Panc1 (cell line): ENCODE results near the gene PECR. TPM values are rescaled to one million over a fixed set of nuclear protein-coding genes. Genes with fewer than 3 reads are reported as not detected.
"Not testable (repeated sequence)": the region's sequence is repeated elsewhere in the genome, so short reads cannot be mapped to it uniquely, and the experiment has no call there.

Experiments used
- ATAC-seq: fragments of 200-7000 bp; cut with Tn5 transposase; 2 replicates; pipeline ENCODE4 v1.9.1; 2020; ENCODE audit warnings: mild to moderate bottlenecking, moderate library complexity
- BruUV-seq: library from RNA; stranded (reverse); fragments of 400-500 nt; replicated peaks from 2 replicates; lab custom pipeline; 2021; lab: Mats Ljungman, UMichigan
- CTCF ChIA-PET: fragments of 300-600 bp; sonication (Branson Sonifier 250); formaldehyde crosslinking; loops from one replicate; lab custom pipeline; 2022; ENCODE audit warnings: antibody characterized with exemption; lab: Charles Lee
- POLR2A ChIA-PET: fragments of 300-600 bp; sonication (Branson Sonifier 250); formaldehyde crosslinking; loops from one replicate; lab custom pipeline; 2022; ENCODE audit warnings: antibody characterized with exemption; lab: Charles Lee
- DNase-seq: peaks from one replicate; pipeline ENCODE4 v3.0.0-alpha.2; 2010; ENCODE audit warnings: low read depth, low spot score
- H3K27ac ChIP-seq: 2 replicates; pipeline ENCODE4 v1.5.1; 2011; ENCODE audit warnings: mild to moderate bottlenecking, low read length, inconsistent platforms
- H3K27me3 ChIP-seq: fragments of 200-500 bp; sonication (Bioruptor generic); 2 replicates; pipeline ENCODE4 v1.6.0; 2014; ENCODE audit warnings: low read length, inconsistent platforms; ENCODE audit not compliant: control insufficient read depth, insufficient read depth
- H3K36me3 ChIP-seq: fragments of 200-500 bp; sonication (Bioruptor generic); 2 replicates; pipeline ENCODE4 v1.5.1; 2014; ENCODE audit warnings: inconsistent platforms, mild to moderate bottlenecking, low read length, moderate library complexity; ENCODE audit not compliant: control insufficient read depth, insufficient read depth
- H3K4me1 ChIP-seq: 2 replicates; pipeline ENCODE4 v1.5.1; 2011; ENCODE audit warnings: inconsistent platforms, mild to moderate bottlenecking, low read length, moderate library complexity; ENCODE audit not compliant: control insufficient read depth, insufficient read depth
- H3K4me3 ChIP-seq, 2 experiments: 2 replicates each; pipeline ENCODE4 v1.5.1; 2011 to 2012; ENCODE audit warnings: low read depth in 2 of 2, low read length in 2 of 2, mild to moderate bottlenecking in 2 of 2, inconsistent platforms in 1 of 2, moderate library complexity in 1 of 2
- H3K9me3 ChIP-seq: fragments of 200-500 bp; sonication (Bioruptor generic); 2 replicates; pipeline ENCODE4 v1.5.1; 2014; ENCODE audit warnings: low read depth, mild to moderate bottlenecking, inconsistent platforms, low read length, moderate library complexity; ENCODE audit not compliant: control insufficient read depth, insufficient read depth
- CTCF ChIP-seq: fragments of 450-650 bp; IDR thresholded peaks from 2 replicates; pipeline ENCODE4 v1.5.1; 2017; ENCODE audit warnings: mild to moderate bottlenecking
- POLR2AphosphoS5 ChIP-seq: IDR thresholded peaks from 2 replicates; pipeline ENCODE4 v1.6.1; 2012; ENCODE audit warnings: mild to moderate bottlenecking, low read depth, low read length, moderate library complexity
- SIN3A ChIP-seq: IDR thresholded peaks from 2 replicates; pipeline ENCODE4 v1.6.1; 2012; ENCODE audit warnings: low read depth, mild to moderate bottlenecking, low read length, moderate library complexity, borderline replicate concordance; ENCODE audit not compliant: insufficient read depth
- TCF7L2 ChIP-seq: IDR thresholded peaks from 2 replicates; pipeline ENCODE4 v1.6.1; 2011; ENCODE audit warnings: mild to moderate bottlenecking, low read depth, low read length, inconsistent platforms
- in situ Hi-C: cut with HindIII; loops from 2 replicates; pipeline ENCODE4 v1.10.0; 2016; ENCODE audit warnings: low sequenced_read_pairs, low pct_unique_long_range_greater_than_20kb
- intact Hi-C: fragments of 100-400 bp; cut with micrococcal nuclease; formaldehyde crosslinking; loops from one replicate; pipeline ENCODE4 v1.10.0; 2022; ENCODE audit not compliant: unreplicated experiment
- total RNA-seq: library from RNA; stranded (reverse); gene quantifications from one replicate; pipeline ENCODE4 v1.2.1, GENCODE V29; 2021; ENCODE audit not compliant: unreplicated experiment

Gene PECR
- total RNA-seq, 1 experiment from 2014 or later = 16.5 TPM

- no peak for DNase-seq
- ChIA-PET POLR2A (no interaction called here), CTCF (interaction anchor here (0.6 to 1.3 kb wide), 2 partner anchors 11 to 62 kb away, joined by 3 to 4 read pairs; no protein-coding TSS in a partner anchor)
- TF ChIP-seq CTCF (no peak), SIN3A (no peak), TCF7L2 (no peak), POLR2AphosphoS5 (no peak)
- intact Hi-C loops = no loop called here
- no peaks in the 10 kb centered on the region for H3K9me3 ChIP-seq
- in situ Hi-C loops = no loop called here
- H3K27me3 ChIP-seq = no peaks in the 10 kb centered on the region
- peaks cover 16% of the 10 kb centered on the region for H3K4me1 ChIP-seq
- BruUV-seq = no TSS peak
- no peaks in the 10 kb centered on the region; the same call in 1 of the 2 replicates for H3K36me3 ChIP-seq
- peak overlapping the region; percentile 84 for H3K27ac ChIP-seq
- peak; percentile 11 for ATAC-seq
- H3K4me3 ChIP-seq = peak overlapping the region; percentile 77 to 98
These were observed 68.9 kb downstream of the PECR start for GRCh38 chr2:216012830-216013079.

GRCh38 chr2:216012133-216012829 is 69.3 kb downstream of the PECR start:
- ChIA-PET CTCF (interaction anchor here (0.6 to 1.9 kb wide), 5 partner anchors 11 to 102 kb away, joined by 3 to 4 read pairs (median 4); no protein-coding TSS in a partner anchor), POLR2A (interaction anchor here (0.6 kb wide), 1 partner anchor 53 kb away, joined by 4 read pairs; no protein-coding TSS in a partner anchor)
- H3K36me3 ChIP-seq = no peaks in the 10 kb centered on the region; the same call in 1 of the 2 replicates
- TF ChIP-seq CTCF (peak; percentile 32; the same call in 1 of the 2 replicates), SIN3A (no peak)
- TSS peak; percentile 68 for BruUV-seq
- peaks cover 16% of the 10 kb centered on the region for H3K4me1 ChIP-seq
- no peaks in the 10 kb centered on the region for H3K9me3 ChIP-seq
- H3K27ac ChIP-seq = peak overlapping the region; percentile 84
- H3K4me3 ChIP-seq = peak overlapping the region; percentile 77 to 98
- no peaks in the 10 kb centered on the region for H3K27me3 ChIP-seq
- in situ Hi-C loops (no loop called here), intact Hi-C loops (no loop called here)
- ATAC-seq (peak; percentile 69), DNase-seq (no peak)

GRCh38 chr2:216009215-216009614 is 72.4 kb downstream of the PECR start:
- intact Hi-C loops = loop anchor here (5.0 kb wide), 1 partner anchor 57 kb away; no protein-coding TSS in a partner anchor

More at GRCh38 chr2:216009215-216009614, 72.4 kb downstream of the PECR start:
- H3K27ac ChIP-seq, H3K9me3 ChIP-seq, H3K4me3 ChIP-seq, BruUV-seq, ATAC-seq, H3K36me3 ChIP-seq, DNase-seq, in situ Hi-C loops, POLR2A ChIA-PET, H3K27me3 ChIP-seq, CTCF ChIA-PET: not testable (repeated sequence)
- H3K4me1 ChIP-seq = peaks cover 32% of the 10 kb centered on the region
